Astrocyte (in vitro differentiated cells and primary cell): Measurements from ENCODE around the gene PARM1. TPM values are rescaled to one million over a fixed set of nuclear protein-coding genes. Genes with fewer than 3 reads are reported as not detected.

Experiments
- DNase-seq: peaks from one replicate; pipeline ENCODE4 v3.0.0-alpha.2; 2010; ENCODE audit warnings: low read depth
- FAIRE-seq: peaks from 2 replicates; lab custom pipeline; 2011; peaks lifted over from hg19 to GRCh38; lab: Jason Lieb, UNC
- H2AFZ ChIP-seq: 2 replicates; pipeline ENCODE4 v1.6.0; 2012; ENCODE audit warnings: low read depth, low read length, inconsistent platforms
- H3K27ac ChIP-seq: 2 replicates; pipeline ENCODE4 v1.5.1; 2011; ENCODE audit warnings: low read depth, low read length, inconsistent platforms
- H3K27me3 ChIP-seq: 2 replicates; pipeline ENCODE4 v1.6.0; 2011; ENCODE audit warnings: low read length, inconsistent platforms; ENCODE audit not compliant: insufficient read depth
- H3K36me3 ChIP-seq: 2 replicates; pipeline ENCODE4 v1.5.1; 2011; ENCODE audit warnings: low read length, inconsistent platforms; ENCODE audit not compliant: insufficient read depth
- H3K4me1 ChIP-seq: 2 replicates; pipeline ENCODE4 v1.5.1; 2011; ENCODE audit warnings: low read length, inconsistent platforms; ENCODE audit not compliant: insufficient read depth
- H3K4me2 ChIP-seq: 2 replicates; pipeline ENCODE4 v1.6.0; 2012; ENCODE audit warnings: low read length, inconsistent platforms
- H3K4me3 ChIP-seq: 2 replicates; pipeline ENCODE4 v1.5.1; 2011; ENCODE audit warnings: low read depth, mild to moderate bottlenecking, low read length, inconsistent platforms; ENCODE audit not compliant: insufficient read depth
- H3K79me2 ChIP-seq: 2 replicates; pipeline ENCODE4 v1.6.0; 2012; ENCODE audit warnings: mild to moderate bottlenecking, low read length, inconsistent platforms; ENCODE audit not compliant: insufficient read depth
- H3K9ac ChIP-seq: 2 replicates; pipeline ENCODE4 v1.6.0; 2012; ENCODE audit warnings: mild to moderate bottlenecking, low read length, inconsistent platforms
- H3K9me3 ChIP-seq: 2 replicates; pipeline ENCODE4 v1.5.1; 2012; ENCODE audit warnings: low read depth, mild to moderate bottlenecking, low read length, inconsistent platforms; ENCODE audit not compliant: insufficient read depth
- H4K20me1 ChIP-seq: 2 replicates; pipeline ENCODE4 v1.6.0; 2012; ENCODE audit warnings: low read length, inconsistent platforms; ENCODE audit not compliant: insufficient read depth
- H3K27ac Mint-ChIP-seq: one replicate; pipeline ENCODE4 v1.8.0; 2021; ENCODE audit warnings: mild to moderate bottlenecking, mixed read lengths; ENCODE audit not compliant: unreplicated experiment
- H3K27me3 Mint-ChIP-seq: one replicate; pipeline ENCODE4 v1.8.0; 2021; ENCODE audit warnings: low read depth, mixed read lengths; ENCODE audit not compliant: unreplicated experiment
- H3K36me3 Mint-ChIP-seq: one replicate; pipeline ENCODE4 v1.8.0; 2021; ENCODE audit warnings: low read depth, mixed read lengths; ENCODE audit not compliant: unreplicated experiment
- H3K4me1 Mint-ChIP-seq: one replicate; pipeline ENCODE4 v1.8.0; 2021; ENCODE audit warnings: low read depth, mixed read lengths; ENCODE audit not compliant: unreplicated experiment
- H3K4me3 Mint-ChIP-seq: one replicate; pipeline ENCODE4 v1.8.0; 2021; ENCODE audit warnings: mild to moderate bottlenecking, moderate library complexity, mixed read lengths; ENCODE audit not compliant: unreplicated experiment
- H3K9me3 Mint-ChIP-seq: one replicate; pipeline ENCODE4 v1.8.0; 2021; ENCODE audit warnings: mild to moderate bottlenecking, mixed read lengths; ENCODE audit not compliant: unreplicated experiment
- CTCF ChIP-seq: IDR thresholded peaks from 2 replicates; pipeline ENCODE4 v1.5.1; 2011; ENCODE audit warnings: low read depth, mild to moderate bottlenecking, inconsistent platforms, low read length, moderate library complexity; ENCODE audit not compliant: insufficient read depth
- EZH2 ChIP-seq: IDR thresholded peaks from 2 replicates; pipeline ENCODE4 v1.6.1; 2012; ENCODE audit warnings: mild to moderate bottlenecking, low read length, inconsistent platforms; ENCODE audit not compliant: insufficient read depth
- total RNA-seq: library from RNA; stranded (reverse); gene quantifications from 2 replicates; pipeline ENCODE4 v1.2.1, GENCODE V29; 2021

PARM1 gene
- total RNA-seq, 1 donor from 2014 or later: 1.2 TPM

DNA sequence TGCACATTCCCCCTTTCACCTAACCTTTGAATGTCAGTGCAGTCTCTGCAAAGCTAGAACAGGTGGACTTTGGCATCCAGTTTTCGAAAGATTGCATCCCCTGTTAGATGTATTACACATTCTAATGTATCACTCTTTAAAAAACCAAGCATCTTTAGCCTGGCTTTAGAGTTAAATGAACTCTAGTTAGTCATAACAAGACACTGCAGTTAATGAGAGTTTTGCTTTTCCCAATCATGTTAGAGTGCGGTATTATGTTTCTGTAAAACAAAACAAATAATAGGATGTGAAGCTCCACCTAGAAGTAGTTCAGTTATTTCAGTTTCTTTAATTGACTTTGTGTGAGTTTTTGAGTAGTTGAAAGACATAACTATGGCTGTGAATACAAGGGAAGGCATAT is 42.2 kb downstream of the PARM1 start:
- Histone ChIP-seq H3K9ac (no peak overlapping the region), H3K27me3 (no peaks in the 10 kb centered on the region), H3K27ac (no peak overlapping the region), H3K4me1 (no peaks in the 10 kb centered on the region), H3K9me3 (peaks cover 5% of the 10 kb centered on the region), H2AFZ (no peak overlapping the region), H3K4me3 (no peak overlapping the region), H3K4me2 (no peak overlapping the region), H3K79me2 (no peaks in the 10 kb centered on the region), H4K20me1 (no peaks in the 10 kb centered on the region), H3K36me3 (no peaks in the 10 kb centered on the region)
- H3K27me3 Mint-ChIP-seq: peaks cover 4% of the 10 kb centered on the region
- no peak overlapping the region for H3K27ac Mint-ChIP-seq
- H3K4me3 Mint-ChIP-seq: no peak overlapping the region
- peaks cover 2% of the 10 kb centered on the region for H3K36me3 Mint-ChIP-seq
- H3K9me3 Mint-ChIP-seq: peaks cover 20% of the 10 kb centered on the region
- DNase-seq: no peak
- no peak for FAIRE-seq
- peaks cover 3% of the 10 kb centered on the region for H3K4me1 Mint-ChIP-seq
- TF ChIP-seq CTCF (no peak), EZH2 (no peak)

DNA sequence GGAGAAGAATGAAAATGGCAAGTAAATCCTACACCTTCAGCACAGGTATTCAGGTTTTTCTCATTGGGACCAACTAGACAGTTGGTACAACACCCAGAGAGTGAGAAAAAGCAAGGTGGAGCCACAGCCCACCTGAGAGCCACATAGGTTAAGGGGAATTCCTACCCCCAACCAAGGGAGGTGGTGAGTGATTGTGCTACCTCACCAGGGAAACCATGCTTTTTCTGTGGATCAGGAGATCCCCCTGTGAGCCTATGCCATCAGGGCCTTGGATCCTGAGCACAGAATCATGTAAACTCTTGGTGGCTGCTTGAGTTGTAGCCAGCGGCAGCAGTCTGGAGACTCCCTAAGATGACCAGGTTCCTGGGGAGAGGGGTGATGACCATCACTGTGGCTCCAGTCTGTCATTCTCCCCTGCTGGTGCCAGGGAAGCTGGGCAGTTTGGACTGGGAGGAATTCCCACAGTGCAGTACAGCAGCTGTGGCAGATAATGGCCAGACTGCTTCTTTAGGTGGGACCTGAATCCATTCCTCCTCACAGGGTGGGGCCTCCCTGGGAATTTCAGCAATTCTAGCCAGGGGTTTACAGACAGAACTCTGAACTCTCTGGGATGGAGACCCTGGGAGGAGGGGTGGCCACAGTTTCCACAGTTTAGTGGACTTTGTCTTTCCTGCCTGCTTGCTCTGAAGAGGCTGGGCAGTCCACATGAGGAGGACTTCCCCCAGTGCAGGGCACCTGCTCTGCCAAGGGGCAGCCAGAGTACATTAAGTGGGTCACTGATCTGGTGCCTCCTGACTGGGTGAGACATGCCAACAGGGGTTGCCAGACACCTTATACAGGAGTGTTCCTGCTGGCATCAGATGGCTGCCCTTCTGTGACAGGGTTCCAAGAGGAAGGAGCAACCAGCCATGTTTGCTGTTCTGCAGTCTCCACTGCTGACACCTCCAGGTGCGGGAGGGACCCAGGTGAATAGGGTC is 43.2 kb downstream of the PARM1 start:
- Mint-ChIP-seq H3K36me3 (peaks cover 2% of the 10 kb centered on the region), H3K4me3 (no peak overlapping the region), H3K4me1 (peaks cover 3% of the 10 kb centered on the region), H3K27ac (no peak overlapping the region), H3K9me3 (peaks cover 20% of the 10 kb centered on the region), H3K27me3 (peaks cover 4% of the 10 kb centered on the region)
- no peak overlapping the region for H2AFZ ChIP-seq
- no peak overlapping the region for H3K9ac ChIP-seq
- DNase-seq (no peak), FAIRE-seq (no peak)
- no peaks in the 10 kb centered on the region for H4K20me1 ChIP-seq
- H3K4me2 ChIP-seq: no peak overlapping the region
- H3K79me2 ChIP-seq: no peaks in the 10 kb centered on the region
- H3K36me3 ChIP-seq: no peaks in the 10 kb centered on the region
- no peak overlapping the region for H3K4me3 ChIP-seq
- peaks cover 5% of the 10 kb centered on the region for H3K9me3 ChIP-seq
- H3K27ac ChIP-seq: no peak overlapping the region
- H3K4me1 ChIP-seq: no peaks in the 10 kb centered on the region
- TF ChIP-seq CTCF: no peak
- TF ChIP-seq EZH2: no peak
- no peaks in the 10 kb centered on the region for H3K27me3 ChIP-seq
